GM12878 (cell line): ENCODE results near the gene SLC22A6.
"Not testable (repeated sequence)": the region's sequence is repeated elsewhere in the genome, so short reads cannot be mapped to it uniquely, and the experiment has no call there.

Source experiments
- CHD2 ChIP-seq: IDR thresholded peaks from 2 replicates; pipeline ENCODE4 v1.6.1; 2011; ENCODE audit warnings: low read depth, low read length, improper control_type of control experiment, borderline replicate concordance
- CTCF ChIP-seq, 3 experiments: IDR thresholded peaks in 2 of 3; conservative IDR thresholded peaks in 1 of 3; 2 replicates each; pipeline ENCODE4 v1.5.1; 2011; ENCODE audit warnings: low read depth in 3 of 3, low read length in 3 of 3, mild to moderate bottlenecking in 3 of 3, control low read depth in 2 of 3, moderate library complexity in 2 of 3, inconsistent platforms in 1 of 3, mixed read lengths in 1 of 3; ENCODE audit not compliant: control insufficient read depth in 2 of 3, insufficient read depth in 1 of 3; ENCODE audit errors: extremely low read depth in 1 of 3
- EZH2 ChIP-seq: IDR thresholded peaks from 2 replicates; pipeline ENCODE4 v1.6.1; 2012; ENCODE audit warnings: low read depth, mild to moderate bottlenecking, control low read depth, inconsistent platforms, low read length, borderline replicate concordance; ENCODE audit not compliant: control insufficient read depth
- HDGF ChIP-seq: fragments of 450-650 bp; IDR thresholded peaks from 2 replicates; pipeline ENCODE4 v1.6.1; 2016; ENCODE audit warnings: antibody characterized with exemption
- JUND ChIP-seq: IDR thresholded peaks from 2 replicates; pipeline ENCODE4 v1.6.1; 2012; ENCODE audit warnings: low read depth, mild to moderate bottlenecking, low read length, improper control_type of control experiment, moderate library complexity
- LARP7 ChIP-seq: fragments of 450-650 bp; IDR thresholded peaks from 2 replicates; pipeline ENCODE4 v1.6.1; 2017; ENCODE audit warnings: mild to moderate bottlenecking
- PBX3 ChIP-seq: IDR thresholded peaks from 2 replicates; pipeline ENCODE4 v1.6.1; 2011; ENCODE audit warnings: mild to moderate bottlenecking, low read depth, low read length, moderate library complexity; ENCODE audit not compliant: insufficient replicate concordance
- PML ChIP-seq: IDR thresholded peaks from 2 replicates; pipeline ENCODE4 v1.6.1; 2012; ENCODE audit warnings: low read length, inconsistent platforms
- POLR2A ChIP-seq: IDR thresholded peaks from 2 replicates; pipeline ENCODE4 v1.6.1; 2011; ENCODE audit warnings: low read depth, mild to moderate bottlenecking, low read length
- SIN3A ChIP-seq: IDR thresholded peaks from 2 replicates; pipeline ENCODE4 v1.6.1; 2012; ENCODE audit warnings: low read depth, low read length, improper control_type of control experiment
- SREBF2 ChIP-seq: IDR thresholded peaks from 2 replicates; pipeline ENCODE4 v1.6.1; 2012; ENCODE audit warnings: mild to moderate bottlenecking, low read length
- TF ChIP-seq, protein P1 (sequence below): IDR thresholded peaks from 2 replicates; pipeline ENCODE4 v1.6.1; 2012; ENCODE audit warnings: low read depth, low read length, improper control_type of control experiment
- TF ChIP-seq, protein P2 (sequence below): fragments of 450-650 bp; conservative IDR thresholded peaks from 2 replicates; pipeline ENCODE4 v1.6.1; 2017; ENCODE audit warnings: mild to moderate bottlenecking, moderate library complexity

- not testable (repeated sequence) for TF ChIP-seq CTCF (IDR thresholded peaks at IDR 0.05 in 2 of 3, conservative IDR thresholded peaks at IDR 0.05 in 1 of 3; ENCODE audit: control insufficient read depth in 2 of 3, extremely low read depth in 1 of 3, insufficient read depth in 1 of 3, low read depth in 3 of 3, low read length in 3 of 3); EZH2; POLR2A; CHD2; HDGF; SREBF2; SIN3A; JUND; LARP7; PBX3; PML
- TF ChIP-seq, protein P1, sequence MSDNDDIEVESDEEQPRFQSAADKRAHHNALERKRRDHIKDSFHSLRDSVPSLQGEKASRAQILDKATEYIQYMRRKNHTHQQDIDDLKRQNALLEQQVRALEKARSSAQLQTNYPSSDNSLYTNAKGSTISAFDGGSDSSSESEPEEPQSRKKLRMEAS = not testable (repeated sequence)
- TF ChIP-seq, protein P2, sequence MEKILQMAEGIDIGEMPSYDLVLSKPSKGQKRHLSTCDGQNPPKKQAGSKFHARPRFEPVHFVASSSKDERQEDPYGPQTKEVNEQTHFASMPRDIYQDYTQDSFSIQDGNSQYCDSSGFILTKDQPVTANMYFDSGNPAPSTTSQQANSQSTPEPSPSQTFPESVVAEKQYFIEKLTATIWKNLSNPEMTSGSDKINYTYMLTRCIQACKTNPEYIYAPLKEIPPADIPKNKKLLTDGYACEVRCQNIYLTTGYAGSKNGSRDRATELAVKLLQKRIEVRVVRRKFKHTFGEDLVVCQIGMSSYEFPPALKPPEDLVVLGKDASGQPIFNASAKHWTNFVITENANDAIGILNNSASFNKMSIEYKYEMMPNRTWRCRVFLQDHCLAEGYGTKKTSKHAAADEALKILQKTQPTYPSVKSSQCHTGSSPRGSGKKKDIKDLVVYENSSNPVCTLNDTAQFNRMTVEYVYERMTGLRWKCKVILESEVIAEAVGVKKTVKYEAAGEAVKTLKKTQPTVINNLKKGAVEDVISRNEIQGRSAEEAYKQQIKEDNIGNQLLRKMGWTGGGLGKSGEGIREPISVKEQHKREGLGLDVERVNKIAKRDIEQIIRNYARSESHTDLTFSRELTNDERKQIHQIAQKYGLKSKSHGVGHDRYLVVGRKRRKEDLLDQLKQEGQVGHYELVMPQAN = not testable (repeated sequence)
Observed at GRCh38 chr11:62937528-62937927, 47.2 kb downstream of the SLC22A6 start.
